Measurements from ENCODE around the gene ASB18. TPM values are rescaled to one million over a fixed set of nuclear protein-coding genes. Genes with fewer than 3 reads are reported as not detected.

Gene ASB18
- total and polyA plus RNA-seq, 2 donors from 2014 or later, result not detected

DNA sequence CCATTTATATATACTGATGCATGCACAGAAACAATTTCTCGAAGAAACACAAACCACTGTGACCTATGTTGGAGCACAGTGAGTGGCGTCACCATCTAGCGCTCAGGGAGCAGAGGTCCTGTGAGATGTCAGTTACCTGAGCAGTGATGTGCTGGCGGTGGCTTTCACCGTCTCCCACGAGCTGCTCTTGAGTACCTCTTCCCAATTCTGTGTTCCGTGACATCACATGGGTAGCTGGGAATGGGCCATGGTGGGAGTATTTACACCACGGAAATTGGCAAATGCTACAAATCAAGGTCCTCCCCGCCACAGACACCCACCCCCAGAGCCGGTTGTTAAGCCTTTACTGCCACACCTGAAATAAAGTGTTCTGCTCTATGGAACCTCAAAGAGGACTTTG lies 120.4 kb downstream of the ASB18 start:
- H3K9me3 ChIP-seq (ENCODE audit: control insufficient read depth in 2 of 3, insufficient read depth in 1 of 3, low read length in 3 of 3), result no peaks in the 10 kb centered on the region
- no peak overlapping the region for H3K9ac ChIP-seq (ENCODE audit: low read length in 3 of 3)
- no peak overlapping the region for H3K4me3 ChIP-seq (ENCODE audit: low read length in 3 of 3)
- TF ChIP-seq, protein P1, sequence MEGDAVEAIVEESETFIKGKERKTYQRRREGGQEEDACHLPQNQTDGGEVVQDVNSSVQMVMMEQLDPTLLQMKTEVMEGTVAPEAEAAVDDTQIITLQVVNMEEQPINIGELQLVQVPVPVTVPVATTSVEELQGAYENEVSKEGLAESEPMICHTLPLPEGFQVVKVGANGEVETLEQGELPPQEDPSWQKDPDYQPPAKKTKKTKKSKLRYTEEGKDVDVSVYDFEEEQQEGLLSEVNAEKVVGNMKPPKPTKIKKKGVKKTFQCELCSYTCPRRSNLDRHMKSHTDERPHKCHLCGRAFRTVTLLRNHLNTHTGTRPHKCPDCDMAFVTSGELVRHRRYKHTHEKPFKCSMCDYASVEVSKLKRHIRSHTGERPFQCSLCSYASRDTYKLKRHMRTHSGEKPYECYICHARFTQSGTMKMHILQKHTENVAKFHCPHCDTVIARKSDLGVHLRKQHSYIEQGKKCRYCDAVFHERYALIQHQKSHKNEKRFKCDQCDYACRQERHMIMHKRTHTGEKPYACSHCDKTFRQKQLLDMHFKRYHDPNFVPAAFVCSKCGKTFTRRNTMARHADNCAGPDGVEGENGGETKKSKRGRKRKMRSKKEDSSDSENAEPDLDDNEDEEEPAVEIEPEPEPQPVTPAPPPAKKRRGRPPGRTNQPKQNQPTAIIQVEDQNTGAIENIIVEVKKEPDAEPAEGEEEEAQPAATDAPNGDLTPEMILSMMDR (IDR thresholded peaks at IDR 0.05; ENCODE audit: borderline replicate concordance, extremely low read depth, insufficient read depth), result no peak
- FAIRE-seq, result no peak
- H3K36me3 ChIP-seq (ENCODE audit: control insufficient read depth in 2 of 3, insufficient read depth in 3 of 3, low read length in 3 of 3), result no peaks in the 10 kb centered on the region
- no peak for DNase-seq
- intact Hi-C loops (cut with DNase I), result no loop called here
- H3K27ac ChIP-seq (ENCODE audit: low read depth in 2 of 2, low read length in 2 of 2), result no peak overlapping the region
- no peaks in the 10 kb centered on the region for H3K27me3 ChIP-seq (ENCODE audit: control insufficient read depth, insufficient read depth, low read length)
- no peaks in the 10 kb centered on the region for H3K4me1 ChIP-seq (ENCODE audit: control insufficient read depth in 2 of 3, insufficient read depth in 2 of 3, low read depth in 1 of 3, low read length in 3 of 3)

Other genes starting within 250 kb of the ASB18 start
- gene GBX2, start 96.0 kb downstream of the ASB18 start, total RNA-seq, result not detected
- not detected for gene GBX2, start 96.0 kb downstream of the ASB18 start, polyA plus RNA-seq (ENCODE audit: insufficient read depth, low read depth, low replicate concordance)

Data from kidney (tissue), 14 donors.